H1 (cell line): Measurements from ENCODE around the gene WBP1. TPM values are rescaled to one million over a fixed set of nuclear protein-coding genes. Genes with fewer than 3 reads are reported as not detected.

Experiments used
- CTCF ChIA-PET: fragments of 300-600 bp; sonication (Branson Sonifier 250); formaldehyde crosslinking; loops from one replicate; lab custom pipeline; 2021; ENCODE audit not compliant: partially characterized antibody; lab: Charles Lee
- POLR2A ChIA-PET: fragments of 300-600 bp; sonication (Branson Sonifier 250); formaldehyde crosslinking; loops from one replicate; lab custom pipeline; 2021; ENCODE audit warnings: inconsistent platforms; ENCODE audit not compliant: partially characterized antibody; lab: Charles Lee
- DNase-seq, 2 experiments: peaks; one replicate each; pipeline versions ENCODE4 v3.0.0 to v3.0.0-alpha.2; 2010 to 2022; ENCODE audit warnings: low spot score in 2 of 2, low read depth in 1 of 2, mixed read lengths in 1 of 2
- FAIRE-seq: peaks from 2 replicates; lab custom pipeline; 2011; peaks lifted over from hg19 to GRCh38; lab: Jason Lieb, UNC
- H2AFZ ChIP-seq: 2 replicates; pipeline ENCODE4 v1.8.1; 2012; ENCODE audit warnings: low read length, inconsistent platforms
- H2AK5ac ChIP-seq: 2 replicates; pipeline ENCODE4 v1.6.1; 2013; ENCODE audit warnings: low read depth, low read length
- H2BK120ac ChIP-seq: replicated peaks from 2 replicates; pipeline ENCODE3; 2013; ENCODE audit warnings: low read depth, low read length, inconsistent platforms
- H2BK12ac ChIP-seq: 2 replicates; pipeline ENCODE4 v1.6.1; 2013; ENCODE audit warnings: low read depth, low read length
- H2BK15ac ChIP-seq: 2 replicates; pipeline ENCODE4 v1.6.1; 2013; ENCODE audit warnings: low read length
- H2BK20ac ChIP-seq: 2 replicates; pipeline ENCODE4 v1.6.1; 2013; ENCODE audit warnings: low read length
- H2BK5ac ChIP-seq: 2 replicates; pipeline ENCODE4 v1.6.1; 2013; ENCODE audit warnings: low read depth, low read length
- H3K14ac ChIP-seq: 2 replicates; pipeline ENCODE4 v1.6.1; 2013; ENCODE audit warnings: inconsistent platforms; ENCODE audit not compliant: insufficient read length
- H3K18ac ChIP-seq: 2 replicates; pipeline ENCODE4 v1.6.1; 2013; ENCODE audit warnings: low read length; ENCODE audit errors: extremely low read depth
- H3K23ac ChIP-seq: 2 replicates; pipeline ENCODE4 v1.6.1; 2013; ENCODE audit warnings: inconsistent platforms; ENCODE audit not compliant: insufficient read length
- H3K23me2 ChIP-seq: 2 replicates; pipeline ENCODE4 v1.6.1; 2013; ENCODE audit warnings: low read depth, low read length
- H3K27ac ChIP-seq: 2 replicates; pipeline ENCODE4 v1.6.1; 2011; ENCODE audit warnings: low read depth, low read length, inconsistent platforms
- H3K27me3 ChIP-seq, 4 experiments: replicated peaks in 1 of 4; 1 replicate in 1 of 4; 2 replicates in 3 of 4; pipeline versions ENCODE4 v1.6.1 to v1.8.1; 2011 to 2013; ENCODE audit warnings: low read length in 3 of 4, mild to moderate bottlenecking in 3 of 4, inconsistent platforms in 2 of 4, mixed read lengths in 2 of 4, moderate library complexity in 1 of 4; ENCODE audit not compliant: control insufficient read depth in 3 of 4, insufficient read depth in 3 of 4; ENCODE audit errors: extremely low read depth in 1 of 4
- H3K36me3 ChIP-seq, 4 experiments: 2 replicates each; pipeline versions ENCODE4 v1.6.1 to v1.8.1; 2011 to 2013; ENCODE audit warnings: mild to moderate bottlenecking in 4 of 4, low read length in 3 of 4, moderate library complexity in 2 of 4, control low read depth in 1 of 4, inconsistent platforms in 1 of 4; ENCODE audit not compliant: insufficient read depth in 4 of 4, control insufficient read depth in 2 of 4
- H3K4ac ChIP-seq: replicated peaks from 2 replicates; pipeline ENCODE3; 2013; ENCODE audit warnings: low read length, low read depth, mixed read lengths, inconsistent platforms; ENCODE audit not compliant: insufficient read length
- H3K4me1 ChIP-seq, 4 experiments: replicated peaks in 1 of 4; 1 replicate in 1 of 4; 2 replicates in 3 of 4; pipeline versions ENCODE4 v1.6.1 to v1.8.1; 2011 to 2013; ENCODE audit warnings: low read length in 3 of 4, inconsistent platforms in 2 of 4, mixed read lengths in 1 of 4; ENCODE audit not compliant: insufficient read depth in 4 of 4, control insufficient read depth in 3 of 4
- H3K4me2 ChIP-seq, 2 experiments: 2 replicates each; pipeline versions ENCODE4 v1.6.1 to v1.8.1; 2011 to 2013; ENCODE audit warnings: low read depth in 2 of 2, low read length in 2 of 2, control low read depth in 1 of 2, inconsistent platforms in 1 of 2, mild to moderate bottlenecking in 1 of 2; ENCODE audit not compliant: insufficient read depth in 1 of 2
- H3K4me3 ChIP-seq, 4 experiments: fragments of 200-600, 300-600 bp in 1 of 4; sonication (generic), shearing (Covaris generic), sonication (Bioruptor Twin) in 1 of 4; 2 replicates each; pipeline versions ENCODE4 v1.5.1 to v1.8.1; 2011 to 2016; ENCODE audit warnings: low read length in 4 of 4, low read depth in 3 of 4, control low read depth in 2 of 4, inconsistent platforms in 2 of 4, mild to moderate bottlenecking in 2 of 4, mixed read lengths in 1 of 4, moderate library complexity in 1 of 4; ENCODE audit not compliant: insufficient read depth in 2 of 4; ENCODE audit errors: extremely low read depth in 1 of 4
- H3K56ac ChIP-seq: replicated peaks from 2 replicates; pipeline ENCODE3; 2013; ENCODE audit warnings: low read depth, mild to moderate bottlenecking, mixed read lengths, low read length, inconsistent platforms; ENCODE audit not compliant: insufficient read length
- H3K79me1 ChIP-seq: 2 replicates; pipeline ENCODE4 v1.6.1; 2013; ENCODE audit warnings: low read depth, low read length, control low read depth
- H3K79me2 ChIP-seq, 2 experiments: 2 replicates each; pipeline versions ENCODE4 v1.6.1 to v1.8.1; 2012 to 2013; ENCODE audit warnings: low read length in 2 of 2, mild to moderate bottlenecking in 2 of 2, inconsistent platforms in 1 of 2; ENCODE audit not compliant: insufficient read depth in 2 of 2, control insufficient read depth in 1 of 2
- H3K9ac ChIP-seq, 4 experiments: replicated peaks in 1 of 4; 1 replicate in 1 of 4; 2 replicates in 3 of 4; pipeline versions ENCODE4 v1.6.1 to v1.8.1; 2011 to 2013; ENCODE audit warnings: low read depth in 3 of 4, low read length in 3 of 4, control low read depth in 2 of 4, mild to moderate bottlenecking in 2 of 4, moderate library complexity in 2 of 4, inconsistent platforms in 1 of 4; ENCODE audit errors: extremely low read depth in 1 of 4
- H3K9me3 ChIP-seq, 2 experiments: 2 replicates each; pipeline versions ENCODE4 v1.6.1 to v1.8.1; 2012 to 2013; ENCODE audit warnings: mild to moderate bottlenecking in 2 of 2, moderate library complexity in 2 of 2, control low read depth in 1 of 2, inconsistent platforms in 1 of 2, low read depth in 1 of 2, low read length in 1 of 2, mixed read lengths in 1 of 2; ENCODE audit not compliant: insufficient read depth in 2 of 2
- H4K20me1 ChIP-seq, 2 experiments: replicated peaks in 1 of 2; 2 replicates each; pipeline versions ENCODE3 to v1.8.1; 2011 to 2013; ENCODE audit warnings: inconsistent platforms in 2 of 2, low read length in 2 of 2, mild to moderate bottlenecking in 1 of 2; ENCODE audit not compliant: insufficient read depth in 2 of 2, control insufficient read depth in 1 of 2
- H4K5ac ChIP-seq: 2 replicates; pipeline ENCODE4 v1.6.1; 2013; ENCODE audit warnings: low read length, low read depth, mixed read lengths, inconsistent platforms; ENCODE audit not compliant: insufficient read length
- H4K8ac ChIP-seq: 2 replicates; pipeline ENCODE4 v1.8.0; 2013; ENCODE audit warnings: mild to moderate bottlenecking, moderate library complexity, low read length, inconsistent platforms; ENCODE audit not compliant: insufficient read depth; ENCODE audit errors: extremely low read depth
- H4K91ac ChIP-seq: replicated peaks from 2 replicates; pipeline ENCODE3; 2013; ENCODE audit warnings: low read length, mixed read lengths, inconsistent platforms; ENCODE audit not compliant: insufficient read length
- BACH1 ChIP-seq: IDR thresholded peaks from 2 replicates; pipeline ENCODE4 v1.6.1; 2012; ENCODE audit warnings: low read length, improper control_type of control experiment
- BRCA1 ChIP-seq: IDR thresholded peaks from 2 replicates; pipeline ENCODE4 v1.6.1; 2012; ENCODE audit warnings: low read depth, low read length, improper control_type of control experiment
- EP300 ChIP-seq, 2 experiments: IDR thresholded peaks; 1 replicate in 1 of 2; 2 replicates in 1 of 2; pipeline ENCODE4 v1.6.1; 2011 to 2012; ENCODE audit warnings: low read depth in 2 of 2, low read length in 2 of 2, mild to moderate bottlenecking in 2 of 2, borderline replicate concordance in 1 of 2, inconsistent platforms in 1 of 2, moderate library complexity in 1 of 2
- POU5F1 ChIP-seq: IDR thresholded peaks from 2 replicates; pipeline ENCODE4 v1.6.1; 2011; ENCODE audit warnings: low read depth, mild to moderate bottlenecking, low read length, moderate library complexity
- RAD21 ChIP-seq, 2 experiments: IDR thresholded peaks in 1 of 2; conservative IDR thresholded peaks in 1 of 2; 2 replicates each; pipeline ENCODE4 v1.6.1; 2011; ENCODE audit warnings: low read depth in 2 of 2, low read length in 2 of 2, improper control_type of control experiment in 1 of 2, inconsistent platforms in 1 of 2, mild to moderate bottlenecking in 1 of 2, moderate library complexity in 1 of 2
- WGBS, 2 experiments: shearing (Covaris generic) in 1 of 2; methylation state at CpG; one replicate each; pipeline versions ENCODE4 v1.1.6 to v1.1.7; 2013 to 2015; ENCODE audit warnings: low lambda C conversion rate in 2 of 2, mixed read lengths in 2 of 2, inconsistent platforms in 1 of 2, low coverage in 1 of 2, missing lambda C conversion rate in 1 of 2; ENCODE audit not compliant: insufficient replicate concordance in 2 of 2, insufficient coverage in 1 of 2, insufficient read length in 1 of 2; ENCODE audit errors: extremely low coverage in 1 of 2, missing lambda C conversion rate in 1 of 2; 5-methylcytosine and 5-hydroxymethylcytosine counted together
- polyA plus RNA-seq, 7 experiments: library from polyadenylated mRNA; depleted of rRNA in 3 of 7; stranded (reverse) in 5 of 7; unstranded in 2 of 7; fragments of >200 nt in 5 of 7; fragments of 200-250 nt in 2 of 7; gene quantifications; 1 replicate in 5 of 7; 2 replicates in 1 of 7; 4 replicates in 1 of 7; pipeline versions ENCODE4 v1.2.1 to v1.2.3, GENCODE V29; 2011 to 2013; ENCODE audit warnings: missing spikeins in 2 of 7, mixed read lengths in 2 of 7
- total RNA-seq: library from RNA; stranded (reverse); fragmentation: NEBNext Ultra II Directional; extraction: Animal tissue kit (Norgen Biotek cat#: 25700); gene quantifications from 2 replicates; pipeline ENCODE4 v1.2.1, GENCODE V29; 2021

Gene WBP1
- total and polyA plus RNA-seq, 2 of the 8 experiments (the other 6 are each of a cell fraction or from before 2014, with no cell fraction given), result 57.2 to 190 TPM

DNA sequence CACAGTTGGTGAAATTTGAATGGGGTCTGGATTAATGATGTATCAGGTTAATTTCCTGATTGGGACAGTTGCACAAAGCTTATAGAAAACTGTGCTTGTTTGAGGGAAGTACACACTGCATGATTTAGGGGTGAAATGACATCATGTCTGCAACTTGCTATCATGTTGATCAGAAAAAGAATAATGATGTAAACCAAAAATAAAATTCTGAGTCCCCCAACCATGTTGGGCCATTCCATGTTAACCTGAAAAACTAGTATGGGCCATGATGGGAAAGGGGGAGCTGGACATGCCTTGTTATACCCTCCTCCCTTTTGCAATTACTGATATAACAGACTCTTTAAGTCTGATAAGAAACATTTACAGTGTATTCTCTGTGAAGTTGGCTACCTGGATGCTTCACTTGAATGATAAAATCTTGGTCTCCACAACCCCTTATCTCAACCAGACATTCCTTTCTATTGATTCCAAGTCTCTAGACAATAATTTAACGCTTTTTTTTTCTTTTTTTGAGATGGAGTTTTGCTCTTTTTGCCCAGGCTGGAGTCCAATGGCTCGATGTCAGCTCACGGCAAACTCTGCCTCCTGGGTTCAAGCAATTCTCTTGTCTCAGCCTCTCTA lies 7.6 kb upstream of the WBP1 start:
- TF ChIP-seq BRCA1 (no peak), RAD21 (IDR thresholded peaks at IDR 0.05 in 1 of 2, conservative IDR thresholded peaks at IDR 0.05 in 1 of 2; ENCODE audit: low read depth in 2 of 2, low read length in 2 of 2) (no peak), POU5F1 (no peak), EP300 (IDR thresholded peaks at IDR 0.05; ENCODE audit: borderline replicate concordance in 1 of 2, low read depth in 2 of 2, low read length in 2 of 2) (no peak), BACH1 (no peak)
- POLR2A ChIA-PET, result interaction anchor here (1.6 kb wide), 1 partner anchor 10 kb away, joined by 5 read pairs; no protein-coding TSS in a partner anchor

More for the DNA sequence above, 7.6 kb upstream of the WBP1 start:
- H3K79me1 ChIP-seq, result no peaks in the 10 kb centered on the region
- H3K4ac ChIP-seq, result no peak overlapping the region
- H3K27ac ChIP-seq, result no peak overlapping the region
- H3K9ac ChIP-seq, result no peak overlapping the region
- no peak overlapping the region for H4K5ac ChIP-seq
- H3K4me2 ChIP-seq, result no peak overlapping the region
- H2AK5ac ChIP-seq, result no peak overlapping the region
- FAIRE-seq, result no peak
- H2BK20ac ChIP-seq, result no peak overlapping the region
- DNase-seq, result no peak
- H3K27me3 ChIP-seq, result no peaks in the 10 kb centered on the region
- no peak overlapping the region for H3K14ac ChIP-seq
- no peak overlapping the region for H3K4me3 ChIP-seq
- no peak overlapping the region for H3K18ac ChIP-seq
- H2BK5ac ChIP-seq, result no peak overlapping the region
- CTCF ChIA-PET, result no interaction called here
- H4K8ac ChIP-seq, result no peak overlapping the region
- H4K91ac ChIP-seq, result no peak overlapping the region
- H3K56ac ChIP-seq, result no peak overlapping the region
- no peak overlapping the region for H2BK120ac ChIP-seq
- H3K23ac ChIP-seq, result no peak overlapping the region
- H3K9me3 ChIP-seq, result no peaks in the 10 kb centered on the region
- 83% methylated on average over 3 of the region's 3 CpGs; no CpG with 5 or more reads in 1 of the 2 experiments for WGBS, 2 experiments
- no peak overlapping the region for H2BK12ac ChIP-seq
- H2AFZ ChIP-seq, result no peak overlapping the region
- no peak overlapping the region for H2BK15ac ChIP-seq
- H3K4me1 ChIP-seq, result peaks cover 0 to 1% (median 0%) of the 10 kb centered on the region in 4 experiments; a peak in 1 of 7 replicates
- H4K20me1 ChIP-seq, result no peaks in the 10 kb centered on the region
- 0 out of 2 replicates have a peak, but pooled peaks cover 2% of the 10 kb centered on the region for H3K23me2 ChIP-seq
- H3K36me3 ChIP-seq, result no peaks in the 10 kb centered on the region
- H3K79me2 ChIP-seq, result peaks cover 0 to 4% of the 10 kb centered on the region in 2 experiments; a peak in 1 of 4 replicates
